Regular cardiac myocyte (primary cell): Measurements from ENCODE around the gene ZSWIM4. TPM values are rescaled to one million over a fixed set of nuclear protein-coding genes. Genes with fewer than 3 reads are reported as not detected.

Experiments
- total RNA-seq: library from RNA; depleted of rRNA; stranded (reverse); fragments of >200 nt; gene quantifications from 2 replicates; pipeline ENCODE4 v1.2.3, GENCODE V29; 2014

ZSWIM4 gene
- total RNA-seq = 4.0 and 10.7 TPM in 2 replicates

DNA sequence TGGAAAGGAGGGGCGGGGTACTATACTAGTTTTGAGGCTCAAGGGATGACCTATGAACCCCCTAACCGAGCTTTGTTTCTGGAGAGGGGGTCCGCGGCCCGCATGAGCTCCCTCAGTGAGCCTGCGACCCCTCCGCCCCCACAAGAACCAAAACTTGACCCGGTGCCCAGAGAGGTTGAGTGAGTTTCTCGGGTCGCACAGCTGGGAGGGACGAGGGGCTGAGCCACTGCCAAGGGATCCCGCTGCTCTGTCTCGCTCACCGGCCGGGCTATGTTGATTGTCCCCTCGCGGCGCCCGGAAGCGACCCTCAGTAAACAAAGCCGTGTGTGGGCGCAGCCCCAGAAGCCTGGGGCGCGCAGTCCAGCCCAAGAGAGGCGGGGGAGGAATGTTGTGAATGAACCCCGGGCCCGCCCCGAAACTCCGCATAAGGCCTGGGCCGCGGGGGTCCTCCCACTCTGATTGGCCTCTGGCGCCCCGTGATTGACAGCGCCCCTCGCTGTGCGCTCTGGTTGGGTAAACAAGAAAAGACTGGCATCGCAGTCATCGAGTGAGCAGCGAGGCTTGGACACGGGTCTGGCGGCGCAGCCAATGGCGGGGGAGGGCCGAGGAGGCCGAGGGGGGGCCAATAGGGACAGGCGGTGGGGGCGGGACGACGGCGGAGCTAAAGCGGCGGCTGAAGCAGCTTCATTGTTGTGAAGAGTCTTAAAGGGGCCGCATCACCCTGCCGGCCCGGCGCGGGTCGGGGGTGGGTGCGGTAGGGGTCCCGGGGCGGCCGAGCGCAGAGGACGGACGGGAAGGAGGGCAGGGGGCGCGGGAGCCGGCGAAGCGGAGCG is at the start of gene ZSWIM4:
Gene ZSWIM4 (plus strand): TSS at position 687 of the 833 bp plus-strand sequence. CDS start 206 bp downstream, outside the sequence.

GRCh38 chr19:13764101-13764807 is 31.0 kb upstream of the ZSWIM4 start, which contains the start of gene MRI1:
TSS of gene MRI1 (plus strand) at chr19:13764522. CDS start at chr19:13764589, 67 bp downstream.

GRCh38 chr19:13774217-13775191 is 20.7 kb upstream of the ZSWIM4 start, which contains the start of gene C19orf53:
TSS of gene C19orf53 (plus strand) at chr19:13774456. CDS start at chr19:13774478, 22 bp downstream.

GRCh38 chr19:13876834-13877233 is 81.6 kb downstream of the ZSWIM4 start, which contains the start of gene NANOS3:
TSS of gene NANOS3 (plus strand) at chr19:13877134. CDS start at chr19:13877249, 115 bp downstream.

Other genes with a start within 250 kb of the ZSWIM4 start
- 32.4 and 33.8 TPM in 2 replicates for gene MRI1, start 30.9 kb upstream of the ZSWIM4 start, total RNA-seq
- gene C19orf53, start 21.0 kb upstream of the ZSWIM4 start, total RNA-seq = 57.5 and 61.4 TPM in 2 replicates
- gene NANOS3, start 81.7 kb downstream of the ZSWIM4 start, total RNA-seq = not detected in 2 replicates
- 1.2 and 1.4 TPM in 2 replicates for gene BRME1, start 110.7 kb downstream of the ZSWIM4 start, total RNA-seq
- gene CC2D1A, start 110.8 kb downstream of the ZSWIM4 start, total RNA-seq = 5.1 and 7.1 TPM in 2 replicates
- gene PODNL1, start 143.0 kb downstream of the ZSWIM4 start, total RNA-seq = 0.58 and 0.85 TPM in 2 replicates
- 6.5 and 13.8 TPM in 2 replicates for gene DCAF15, start 157.1 kb downstream of the ZSWIM4 start, total RNA-seq
- gene RFX1, start 210.9 kb downstream of the ZSWIM4 start, total RNA-seq = 1.1 and 2.7 TPM in 2 replicates
- not detected in 2 replicates for gene RLN3, start 232.7 kb downstream of the ZSWIM4 start, total RNA-seq
- gene IL27RA, start 236.3 kb downstream of the ZSWIM4 start, total RNA-seq = 1.5 and 2.8 TPM in 2 replicates